ENCODE results near the gene SKA3.

GRCh38 chr13:21120191-21120590 lies 56.2 kb downstream of the SKA3 start:
- TF ChIP-seq YY1 (IDR thresholded peaks at IDR 0.05; ENCODE audit: low read depth) (no peak), RAD21 (IDR thresholded peaks at IDR 0.05; ENCODE audit: low read depth) (no peak), TAF1 (IDR thresholded peaks at IDR 0.05; ENCODE audit: low read depth) (no peak), EP300 (IDR thresholded peaks at IDR 0.05; ENCODE audit: borderline replicate concordance) (no peak), NFIC (IDR thresholded peaks at IDR 0.05) (no peak), TEAD4 (IDR thresholded peaks at IDR 0.05) (no peak)

Measured in Ishikawa (cell line).